Lower leg skin (tissue), 4 donors: ENCODE data around the gene LRP1B. TPM values are rescaled to one million over a fixed set of nuclear protein-coding genes. Genes with fewer than 3 reads are reported as not detected.

ENCODE experiments used
- DNase-seq, 2 donors: peaks; one replicate each; pipeline ENCODE4 v3.0.0-alpha.2; 2019; ENCODE audit warnings: low spot score in 2 of 2
- H3K4me3 ChIP-seq: fragments of 200-600 bp; sonication (generic); 2 replicates; pipeline ENCODE4 v1.5.1; 2017; ENCODE audit warnings: mild to moderate bottlenecking, low read depth; ENCODE audit not compliant: poor library complexity, severe bottlenecking
- CTCF ChIP-seq, 3 donors: fragments of 450-650 bp; IDR thresholded peaks; one replicate each; pipeline ENCODE4 v1.5.1; 2016; ENCODE audit warnings: antibody characterized with exemption in 3 of 3, mild to moderate bottlenecking in 3 of 3, moderate library complexity in 2 of 3
- POLR2A ChIP-seq, 2 donors: fragments of 450-650 bp; IDR thresholded peaks; one replicate each; pipeline ENCODE4 v1.6.1; 2016 to 2017; ENCODE audit warnings: antibody characterized with exemption in 2 of 2, mild to moderate bottlenecking in 1 of 2, moderate library complexity in 1 of 2
- WGBS, 2 donors: methylation state at CpG; one replicate each; pipeline ENCODE4 v1.1.5; 2018; 5-methylcytosine and 5-hydroxymethylcytosine counted together
- intact Hi-C: fragments of 100-400 bp; cut with DNase I; formaldehyde crosslinking; loops from one replicate; pipeline ENCODE4 v1.15.0; 2023; ENCODE audit warnings: low total_unique reads
- total RNA-seq, 4 donors: library from RNA; depleted of rRNA; stranded (reverse); fragments of >200 nt; gene quantifications; one replicate each; pipeline ENCODE4 v1.1.0, GENCODE V29; 2016

LRP1B gene
- total RNA-seq, 4 donors from 2014 or later = 0.80 to 1.6 (median 1.0) TPM

- intact Hi-C loops = no loop called here
- DNase-seq = no peak
- H3K4me3 ChIP-seq = no peak overlapping the region
- WGBS, 2 donors = 69 to 72% methylated on average over 3 of the region's 3 CpGs
- TF ChIP-seq CTCF (IDR thresholded peaks at IDR 0.05) = no peak
- no peak for TF ChIP-seq POLR2A (IDR thresholded peaks at IDR 0.05)
These were observed 1638.9 kb downstream of the LRP1B start for GRCh38 chr2:140491876-140492275.

DNA sequence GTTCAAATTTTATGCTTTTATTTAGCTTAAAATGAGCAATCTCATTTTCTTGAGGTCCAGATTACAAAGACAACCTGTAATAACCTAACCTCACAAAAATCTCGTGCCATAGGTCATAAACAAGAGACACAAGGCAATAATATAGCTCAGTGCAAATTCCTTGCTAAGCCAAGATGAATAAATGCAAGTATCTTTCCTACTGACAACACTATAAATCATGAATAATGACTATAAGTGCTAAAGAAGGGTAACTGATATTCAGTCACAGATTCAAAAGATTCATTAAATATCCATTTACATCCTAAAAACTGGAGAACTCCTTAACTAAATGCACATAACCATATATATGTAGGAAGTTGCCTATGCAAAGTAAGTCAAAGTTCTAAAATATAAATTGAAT, 1641.6 kb downstream of the LRP1B start:
- TF ChIP-seq POLR2A (IDR thresholded peaks at IDR 0.05) (no peak), CTCF (IDR thresholded peaks at IDR 0.05) (no peak)
- 40 to 68% methylated on average over 1 of the region's 1 CpG for WGBS, 2 donors
- DNase-seq = no peak
- intact Hi-C loops = no loop called here
- no peak overlapping the region for H3K4me3 ChIP-seq

DNA sequence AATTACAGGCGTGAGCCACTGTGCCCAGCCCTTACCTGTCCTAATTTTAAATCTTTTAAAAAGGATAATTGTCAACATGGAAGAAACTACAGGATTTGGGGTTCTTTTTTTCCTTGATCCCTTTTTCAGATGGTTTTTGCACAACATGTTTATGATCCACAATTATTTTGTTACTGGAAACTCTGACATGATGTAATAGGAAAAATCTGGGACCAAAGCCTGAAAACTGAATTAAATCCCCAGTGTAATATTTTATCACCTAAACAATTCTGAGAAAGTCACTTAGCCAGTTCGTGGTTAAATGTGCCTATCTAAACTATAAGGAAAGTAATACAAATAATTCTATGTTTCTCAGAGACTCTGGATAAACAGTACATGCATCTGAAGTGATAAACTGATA, 1649.7 kb downstream of the LRP1B start:
- no peak for DNase-seq
- intact Hi-C loops = no loop called here
- WGBS, 2 donors = 58 to 70% methylated on average over 2 of the region's 2 CpGs
- TF ChIP-seq CTCF (IDR thresholded peaks at IDR 0.05) (no peak), POLR2A (IDR thresholded peaks at IDR 0.05) (no peak)
- no peak overlapping the region for H3K4me3 ChIP-seq

DNA sequence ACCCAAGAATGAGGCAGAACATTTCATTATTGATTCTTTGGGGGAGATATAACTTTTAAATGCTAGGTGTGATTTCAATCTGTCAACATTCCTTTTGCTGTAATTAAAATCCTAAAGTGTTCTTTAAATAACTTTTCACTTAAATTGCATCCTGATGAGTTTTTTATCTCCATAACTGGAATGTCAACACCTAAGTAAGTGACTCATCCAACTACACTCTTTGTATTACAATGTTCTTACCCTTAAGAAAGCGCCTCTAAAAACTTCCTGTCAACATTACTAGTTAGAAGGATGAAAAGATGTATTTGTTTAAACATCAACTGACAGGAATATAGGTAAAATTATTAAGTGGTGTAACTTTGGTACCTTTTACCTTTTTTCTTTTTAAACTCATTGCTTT, 1657.0 kb downstream of the LRP1B start:
- DNase-seq = no peak
- H3K4me3 ChIP-seq = no peak overlapping the region
- intact Hi-C loops = no loop called here
- no peak for TF ChIP-seq CTCF (IDR thresholded peaks at IDR 0.05)
- no peak for TF ChIP-seq POLR2A (IDR thresholded peaks at IDR 0.05)
- 59 to 63% methylated on average over 1 of the region's 1 CpG for WGBS, 2 donors

DNA sequence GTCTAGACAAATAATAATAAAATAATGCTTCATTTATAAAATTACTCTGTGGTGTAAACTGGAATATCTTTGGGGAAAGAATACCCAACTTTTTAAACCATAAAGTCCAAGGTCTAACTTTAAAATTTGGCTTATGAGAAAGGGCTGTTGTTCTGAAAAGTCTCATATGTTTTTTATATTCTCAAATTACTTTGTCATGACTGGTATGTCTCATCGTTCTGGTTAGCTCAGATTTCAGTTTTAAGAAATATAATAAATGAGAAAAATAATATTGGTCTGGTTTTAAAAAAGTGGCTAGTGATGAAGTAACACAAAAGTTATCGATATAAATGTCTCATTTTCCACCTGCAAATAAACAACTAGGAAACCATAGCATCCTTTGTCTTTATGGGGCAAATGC, 1658.1 kb downstream of the LRP1B start:
- TF ChIP-seq CTCF (IDR thresholded peaks at IDR 0.05) (no peak), POLR2A (IDR thresholded peaks at IDR 0.05) (no peak)
- no peak for DNase-seq
- 49 to 59% methylated on average over 2 of the region's 2 CpGs for WGBS, 2 donors
- H3K4me3 ChIP-seq = no peak overlapping the region
- intact Hi-C loops = no loop called here

GRCh38 chr2:140465301-140465700, 1665.5 kb downstream of the LRP1B start:
- 69 to 70% methylated on average over 2 of the region's 2 CpGs for WGBS, 2 donors
- TF ChIP-seq CTCF (IDR thresholded peaks at IDR 0.05) (no peak), POLR2A (IDR thresholded peaks at IDR 0.05) (no peak)
- intact Hi-C loops = no loop called here
- H3K4me3 ChIP-seq = no peak overlapping the region
- DNase-seq = no peak
